Astrocyte (in vitro differentiated cells and primary cell): Measurements from ENCODE around the gene LRATD1.

Experiments used
- CTCF ChIP-seq: IDR thresholded peaks from 2 replicates; pipeline ENCODE4 v1.5.1; 2011; ENCODE audit warnings: low read depth, mild to moderate bottlenecking, inconsistent platforms, low read length, moderate library complexity; ENCODE audit not compliant: insufficient read depth
- EZH2 ChIP-seq: IDR thresholded peaks from 2 replicates; pipeline ENCODE4 v1.6.1; 2012; ENCODE audit warnings: mild to moderate bottlenecking, low read length, inconsistent platforms; ENCODE audit not compliant: insufficient read depth

GRCh38 chr2:14676371-14676770 is 43.9 kb downstream of the LRATD1 start:
- TF ChIP-seq CTCF (no peak), EZH2 (no peak)
